D721Med (cell line): ENCODE data around the gene PASK.

Experiments used
- DNase-seq: peaks from one replicate; pipeline ENCODE4 v3.0.0; 2011; ENCODE audit warnings: low spot score; ENCODE audit not compliant: insufficient read length
- FAIRE-seq: peaks from 2 replicates; lab custom pipeline; 2011; peaks lifted over from hg19 to GRCh38; lab: Jason Lieb, UNC
- CTCF ChIP-seq: IDR thresholded peaks from 2 replicates; pipeline ENCODE4 v1.5.1; 2012; ENCODE audit warnings: mild to moderate bottlenecking, control low read depth; ENCODE audit not compliant: insufficient read depth; ENCODE audit errors: missing control alignments

PASK gene

GRCh38 chr2:241081643-241082340, 67.5 kb downstream of the PASK start:
- FAIRE-seq (no peak), DNase-seq (no peak)
- no peak for TF ChIP-seq CTCF

GRCh38 chr2:241081190-241081642, 68.1 kb downstream of the PASK start:
- FAIRE-seq (no peak), DNase-seq (no peak)
- TF ChIP-seq CTCF: no peak

GRCh38 chr2:241080405-241081189, 68.7 kb downstream of the PASK start:
- no peak for TF ChIP-seq CTCF
- no peak for DNase-seq
- no peak for FAIRE-seq

- TF ChIP-seq CTCF: no peak
- DNase-seq (no peak), FAIRE-seq (no peak)
Observed at GRCh38 chr2:241074901-241075540, 74.3 kb downstream of the PASK start.

- TF ChIP-seq CTCF: no peak
- FAIRE-seq: no peak
- DNase-seq: no peak
Observed at GRCh38 chr2:241074065-241074818, 75.0 kb downstream of the PASK start.

- no peak for TF ChIP-seq CTCF
- FAIRE-seq (no peak), DNase-seq (no peak)
Observed at GRCh38 chr2:241073166-241074064, 75.9 kb downstream of the PASK start.
